Retinal pigment epithelial cell (primary cell): ENCODE measurements around the gene TSPAN5.
A peak's percentile ranks its signal among the peaks of the same experiment; 100 is the strongest.

Source experiments
- DNase-seq: peaks from one replicate; pipeline ENCODE4 v3.0.0-alpha.2; 2010; ENCODE audit warnings: low read depth
- H3K4me3 ChIP-seq: 2 replicates; pipeline ENCODE4 v1.5.1; 2011; ENCODE audit warnings: mild to moderate bottlenecking, low read length, control low read depth, moderate library complexity
- TF ChIP-seq, protein P1 (sequence below): conservative IDR thresholded peaks from 2 replicates; pipeline ENCODE4 v1.5.1; 2011; ENCODE audit warnings: low read depth, low read length, control low read depth, inconsistent platforms

Gene TSPAN5

DNA sequence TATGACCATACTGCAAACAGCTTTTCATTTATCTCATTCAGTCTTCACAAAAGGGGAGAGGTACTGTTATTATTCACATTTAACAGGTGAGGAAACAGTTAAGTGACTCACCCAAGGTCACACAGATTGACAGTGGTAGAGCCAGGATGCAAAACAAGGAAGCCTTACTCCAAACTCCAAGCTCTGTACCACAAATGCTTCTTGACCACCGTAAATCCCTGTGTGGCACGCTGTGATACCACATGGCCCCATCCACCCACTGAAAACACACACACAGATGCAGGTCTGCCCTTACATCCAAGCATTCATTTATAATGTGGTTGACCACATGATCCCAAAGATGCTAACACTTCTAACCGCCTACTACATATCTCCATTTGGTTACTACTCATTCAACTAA, 129.5 kb downstream of the TSPAN5 start:
- no peak for DNase-seq
- TF ChIP-seq, protein P1, sequence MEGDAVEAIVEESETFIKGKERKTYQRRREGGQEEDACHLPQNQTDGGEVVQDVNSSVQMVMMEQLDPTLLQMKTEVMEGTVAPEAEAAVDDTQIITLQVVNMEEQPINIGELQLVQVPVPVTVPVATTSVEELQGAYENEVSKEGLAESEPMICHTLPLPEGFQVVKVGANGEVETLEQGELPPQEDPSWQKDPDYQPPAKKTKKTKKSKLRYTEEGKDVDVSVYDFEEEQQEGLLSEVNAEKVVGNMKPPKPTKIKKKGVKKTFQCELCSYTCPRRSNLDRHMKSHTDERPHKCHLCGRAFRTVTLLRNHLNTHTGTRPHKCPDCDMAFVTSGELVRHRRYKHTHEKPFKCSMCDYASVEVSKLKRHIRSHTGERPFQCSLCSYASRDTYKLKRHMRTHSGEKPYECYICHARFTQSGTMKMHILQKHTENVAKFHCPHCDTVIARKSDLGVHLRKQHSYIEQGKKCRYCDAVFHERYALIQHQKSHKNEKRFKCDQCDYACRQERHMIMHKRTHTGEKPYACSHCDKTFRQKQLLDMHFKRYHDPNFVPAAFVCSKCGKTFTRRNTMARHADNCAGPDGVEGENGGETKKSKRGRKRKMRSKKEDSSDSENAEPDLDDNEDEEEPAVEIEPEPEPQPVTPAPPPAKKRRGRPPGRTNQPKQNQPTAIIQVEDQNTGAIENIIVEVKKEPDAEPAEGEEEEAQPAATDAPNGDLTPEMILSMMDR = no peak
- H3K4me3 ChIP-seq = no peak overlapping the region

- no peak for DNase-seq
- no peak overlapping the region for H3K4me3 ChIP-seq
- TF ChIP-seq, protein P1 = no peak
Measured at GRCh38 chr4:98527534-98528269, 130.7 kb downstream of the TSPAN5 start.

DNA sequence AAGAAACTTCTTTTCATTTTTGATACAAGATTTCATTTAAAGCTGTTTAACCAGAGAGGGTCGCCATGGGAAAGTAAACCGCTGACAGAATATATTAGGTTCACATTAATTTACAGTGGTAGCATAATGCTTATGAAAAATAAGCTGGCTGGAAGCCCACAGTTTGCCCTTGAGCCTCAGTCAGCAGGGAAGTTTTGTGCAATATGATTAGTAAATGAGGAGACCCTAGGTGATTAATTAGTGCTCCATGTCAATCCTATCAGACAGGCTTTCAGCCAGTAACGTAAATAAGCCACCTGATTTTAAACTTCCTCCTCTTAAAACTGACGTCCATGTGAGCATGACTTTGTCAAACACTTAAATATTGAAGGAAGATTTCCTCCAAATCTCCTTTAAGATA, 134.2 kb downstream of the TSPAN5 start:
- H3K4me3 ChIP-seq = no peak overlapping the region
- DNase-seq = peak; percentile 88
- TF ChIP-seq, protein P1 = no peak

- no peak for DNase-seq
- no peak overlapping the region for H3K4me3 ChIP-seq
- TF ChIP-seq, protein P1 = no peak
Measured at GRCh38 chr4:98522636-98523395, 135.6 kb downstream of the TSPAN5 start.

GRCh38 chr4:98522062-98522461, 136.3 kb downstream of the TSPAN5 start:
- H3K4me3 ChIP-seq = no peak overlapping the region
- no peak for DNase-seq

GRCh38 chr4:98521486-98521885, 136.9 kb downstream of the TSPAN5 start:
- H3K4me3 ChIP-seq = no peak overlapping the region
- no peak for DNase-seq

More at GRCh38 chr4:98522062-98522461, 136.3 kb downstream of the TSPAN5 start:
- TF ChIP-seq, protein P1 = no peak

More at GRCh38 chr4:98521486-98521885, 136.9 kb downstream of the TSPAN5 start:
- TF ChIP-seq, protein P1 = no peak
